Measurements from ENCODE around the gene CDADC1. TPM values are rescaled to one million over a fixed set of nuclear protein-coding genes. Genes with fewer than 3 reads are reported as not detected.

Gene CDADC1
- polyA plus RNA-seq, 3 donors: 12.6 to 17.4 (median 13.9) TPM

Other genes starting within 250 kb of the CDADC1 start
- gene MLNR, start 27.6 kb upstream of the CDADC1 start, polyA plus RNA-seq (ENCODE audit: insufficient read length in 3 of 3): under 1 TPM in 2 of 3 donors, not detected in 1; 0.27 to 0.30 TPM
- gene CAB39L, start 196.1 kb downstream of the CDADC1 start, polyA plus RNA-seq (ENCODE audit: insufficient read length in 3 of 3): 10 to 100 TPM; 15.9 to 21.0 (median 16.8) TPM
- gene SETDB2, start 196.3 kb downstream of the CDADC1 start, polyA plus RNA-seq (ENCODE audit: insufficient read length in 3 of 3): 10 to 100 TPM; 18.2 to 25.2 (median 20.5) TPM
- 10 to 100 TPM; 27.6 to 59.1 (median 58.0) TPM for gene PHF11, start 248.0 kb downstream of the CDADC1 start, polyA plus RNA-seq (ENCODE audit: insufficient read length in 3 of 3)

Measured in renal pelvis (tissue), 3 donors.